AG04450 (cell line): ENCODE data around the gene EHBP1. TPM values are rescaled to one million over a fixed set of nuclear protein-coding genes. Genes with fewer than 3 reads are reported as not detected.

Experiments
- CTCF ChIA-PET: fragments of 300-600, 350-600 bp; formaldehyde crosslinking; extraction: SDS; loops from one replicate; lab custom pipeline; 2022; ENCODE audit warnings: antibody characterized with exemption, inconsistent platforms; lab: Charles Lee
- POLR2A ChIA-PET: fragments of 350-600 bp; formaldehyde crosslinking; extraction: SDS; loops from one replicate; lab custom pipeline; 2021; ENCODE audit warnings: antibody characterized with exemption, inconsistent platforms; lab: Yijun Ruan, JAX
- DNase-seq: peaks from one replicate; pipeline ENCODE4 v3.0.0-alpha.2; 2011; ENCODE audit warnings: low read depth, low spot score
- H3K27ac ChIP-seq: one replicate; pipeline ENCODE4 v1.5.1; 2012; ENCODE audit warnings: low read depth, low read length, control low read depth
- H3K27me3 ChIP-seq: one replicate; pipeline ENCODE4 v1.6.0; 2012; ENCODE audit warnings: low read length; ENCODE audit not compliant: control insufficient read depth, insufficient read depth
- H3K4me3 ChIP-seq: 2 replicates; pipeline ENCODE4 v1.5.1; 2011; ENCODE audit warnings: mild to moderate bottlenecking, low read depth, low read length, control low read depth
- H3K9me3 ChIP-seq: 2 replicates; pipeline ENCODE4 v1.5.1; 2012; ENCODE audit warnings: low read length; ENCODE audit not compliant: control insufficient read depth, insufficient read depth
- polyA plus RNA-seq: library from polyadenylated mRNA; depleted of rRNA; stranded (reverse); fragments of >200 nt; gene quantifications from 2 replicates; pipeline ENCODE4 v1.2.3, GENCODE V29; 2011
- TF ChIP-seq, protein P1 (sequence below): IDR thresholded peaks from 2 replicates; pipeline ENCODE4 v1.5.1; 2011; ENCODE audit warnings: low read depth, low read length, control low read depth, inconsistent platforms

EHBP1 gene
- polyA plus RNA-seq, 1 experiment: 68.6 TPM

DNA sequence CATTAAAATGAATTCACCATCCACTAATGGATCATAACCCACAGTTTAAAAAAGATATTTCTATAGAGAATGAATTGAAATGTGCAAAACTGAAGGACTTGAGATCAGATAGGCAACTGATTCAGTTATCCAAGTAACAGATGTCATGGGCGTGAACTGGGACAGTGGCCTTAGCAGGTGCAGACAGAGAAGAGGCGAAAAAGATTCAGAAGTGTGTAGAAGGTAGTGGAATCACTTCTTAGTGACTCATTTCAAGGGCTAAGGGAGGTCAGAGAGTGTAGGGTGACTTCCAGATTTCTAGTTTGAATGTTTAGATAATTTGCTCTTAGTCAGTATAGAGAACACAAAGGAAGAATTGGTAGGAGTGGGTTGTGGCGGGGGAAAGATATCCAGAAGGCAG is 79.7 kb downstream of the EHBP1 start:
- DNase-seq: peak; percentile 30
- H3K27me3 ChIP-seq: no peaks in the 10 kb centered on the region
- TF ChIP-seq, protein P1, sequence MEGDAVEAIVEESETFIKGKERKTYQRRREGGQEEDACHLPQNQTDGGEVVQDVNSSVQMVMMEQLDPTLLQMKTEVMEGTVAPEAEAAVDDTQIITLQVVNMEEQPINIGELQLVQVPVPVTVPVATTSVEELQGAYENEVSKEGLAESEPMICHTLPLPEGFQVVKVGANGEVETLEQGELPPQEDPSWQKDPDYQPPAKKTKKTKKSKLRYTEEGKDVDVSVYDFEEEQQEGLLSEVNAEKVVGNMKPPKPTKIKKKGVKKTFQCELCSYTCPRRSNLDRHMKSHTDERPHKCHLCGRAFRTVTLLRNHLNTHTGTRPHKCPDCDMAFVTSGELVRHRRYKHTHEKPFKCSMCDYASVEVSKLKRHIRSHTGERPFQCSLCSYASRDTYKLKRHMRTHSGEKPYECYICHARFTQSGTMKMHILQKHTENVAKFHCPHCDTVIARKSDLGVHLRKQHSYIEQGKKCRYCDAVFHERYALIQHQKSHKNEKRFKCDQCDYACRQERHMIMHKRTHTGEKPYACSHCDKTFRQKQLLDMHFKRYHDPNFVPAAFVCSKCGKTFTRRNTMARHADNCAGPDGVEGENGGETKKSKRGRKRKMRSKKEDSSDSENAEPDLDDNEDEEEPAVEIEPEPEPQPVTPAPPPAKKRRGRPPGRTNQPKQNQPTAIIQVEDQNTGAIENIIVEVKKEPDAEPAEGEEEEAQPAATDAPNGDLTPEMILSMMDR: no peak
- H3K4me3 ChIP-seq: no peak overlapping the region
- H3K9me3 ChIP-seq: peaks cover 7% of the 10 kb centered on the region
- ChIA-PET POLR2A (no interaction called here), CTCF (interaction anchor here (1.2 kb wide), 1 partner anchor 10 kb away, joined by 5 read pairs; no protein-coding TSS in a partner anchor)
- H3K27ac ChIP-seq: no peak overlapping the region

DNA sequence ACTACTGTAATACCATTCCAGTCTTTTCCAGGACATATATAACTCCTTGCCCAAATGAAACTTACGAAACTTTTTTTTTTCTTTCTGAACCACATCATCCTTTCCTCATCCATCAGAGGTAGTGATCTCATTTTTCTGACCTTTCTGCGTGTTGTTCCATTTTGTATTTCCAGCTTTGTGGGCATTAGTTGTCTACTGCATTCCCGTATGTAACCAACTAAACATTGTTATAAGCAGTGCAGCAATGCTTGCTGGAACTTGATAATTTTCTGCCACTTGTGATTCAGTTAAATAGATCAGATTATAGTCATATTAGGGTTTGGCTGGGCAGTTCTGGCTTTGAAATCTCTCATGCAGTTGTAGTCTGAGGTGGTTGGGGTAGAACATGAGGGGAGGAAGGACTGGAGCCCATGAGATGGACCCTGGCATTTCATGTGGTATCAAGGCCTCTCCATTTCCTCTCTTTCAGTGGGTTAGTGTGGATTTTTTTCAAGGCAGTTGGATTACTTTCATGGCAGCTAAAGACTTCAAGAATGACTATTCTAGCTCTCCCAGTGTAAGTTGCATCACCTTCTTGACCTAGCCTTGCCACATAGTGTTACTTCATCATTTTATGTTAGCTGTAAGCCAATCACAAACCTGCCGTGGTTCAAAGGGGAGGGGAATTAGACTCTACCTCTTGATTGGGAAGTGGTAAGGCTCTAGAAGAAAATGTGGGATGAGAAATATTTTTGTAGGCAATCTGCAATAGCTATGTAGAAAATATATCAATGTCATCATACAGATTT is 80.5 kb downstream of the EHBP1 start:
- H3K4me3 ChIP-seq: no peak overlapping the region
- TF ChIP-seq, protein P1: no peak
- H3K9me3 ChIP-seq: peaks cover 7% of the 10 kb centered on the region
- peak overlapping the region; percentile 49 for H3K27ac ChIP-seq
- no peaks in the 10 kb centered on the region for H3K27me3 ChIP-seq
- ChIA-PET CTCF (interaction anchor here (0.9 to 2.5 kb wide), 4 partner anchors 329 to 757 kb away, joined by 3 to 14 read pairs (median 9); no protein-coding TSS in a partner anchor), POLR2A (no interaction called here)
- no peak for DNase-seq

DNA sequence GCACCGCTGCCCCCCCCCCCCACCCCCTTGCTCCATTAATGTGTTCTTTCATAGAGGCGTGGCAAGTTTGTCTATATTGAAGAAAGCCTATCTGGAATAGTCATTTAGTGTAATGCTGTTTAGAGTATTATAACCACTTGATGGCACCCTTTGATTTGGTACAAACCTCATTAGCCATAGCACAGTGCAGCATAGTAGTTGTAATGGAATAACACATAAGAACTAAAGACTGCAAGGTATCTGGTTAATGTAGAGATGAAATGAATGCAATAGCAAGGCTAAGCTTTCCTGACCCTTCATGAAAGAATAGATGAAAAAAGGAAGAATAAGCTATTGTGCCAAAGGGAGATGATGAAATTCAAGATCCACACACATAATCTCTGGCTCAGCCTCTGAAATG is 81.9 kb downstream of the EHBP1 start:
- CTCF ChIA-PET: interaction anchor here (0.6 to 2.5 kb wide), 20 partner anchors 9 to 756 kb away, joined by 3 to 14 read pairs (median 4); no protein-coding TSS in a partner anchor
- TF ChIP-seq, protein P1: peak; percentile 38
- H3K27me3 ChIP-seq: no peaks in the 10 kb centered on the region
- POLR2A ChIA-PET: no interaction called here
- H3K9me3 ChIP-seq: peaks cover 7% of the 10 kb centered on the region
- DNase-seq: no peak
- H3K27ac ChIP-seq: no peak overlapping the region
- no peak overlapping the region for H3K4me3 ChIP-seq

DNA sequence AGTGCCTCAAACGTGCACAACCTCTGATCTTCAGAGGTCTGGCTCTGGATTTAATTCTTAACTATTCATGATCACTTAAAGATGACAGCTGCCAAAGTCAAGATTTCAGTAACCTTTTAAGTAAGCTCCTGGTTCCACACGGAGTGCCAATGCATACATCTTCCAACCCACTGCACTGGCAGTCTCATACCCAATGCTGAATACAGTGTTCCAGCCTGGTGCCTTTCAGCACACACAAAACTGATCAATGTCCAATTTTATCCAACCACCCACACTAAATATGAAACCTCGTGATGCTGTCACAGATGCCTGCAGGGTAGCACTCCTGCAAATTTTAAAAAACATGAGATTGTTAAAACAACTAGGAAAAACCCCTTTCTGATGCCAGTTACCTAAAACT is 84.0 kb downstream of the EHBP1 start:
- no peak for DNase-seq
- TF ChIP-seq, protein P1: no peak
- H3K27ac ChIP-seq: no peak overlapping the region
- ChIA-PET POLR2A (no interaction called here), CTCF (interaction anchor here (1.5 kb wide), 1 partner anchor 333 kb away, joined by 7 read pairs; no protein-coding TSS in a partner anchor)
- H3K4me3 ChIP-seq: no peak overlapping the region
- no peaks in the 10 kb centered on the region for H3K27me3 ChIP-seq
- no peaks in the 10 kb centered on the region for H3K9me3 ChIP-seq

DNA sequence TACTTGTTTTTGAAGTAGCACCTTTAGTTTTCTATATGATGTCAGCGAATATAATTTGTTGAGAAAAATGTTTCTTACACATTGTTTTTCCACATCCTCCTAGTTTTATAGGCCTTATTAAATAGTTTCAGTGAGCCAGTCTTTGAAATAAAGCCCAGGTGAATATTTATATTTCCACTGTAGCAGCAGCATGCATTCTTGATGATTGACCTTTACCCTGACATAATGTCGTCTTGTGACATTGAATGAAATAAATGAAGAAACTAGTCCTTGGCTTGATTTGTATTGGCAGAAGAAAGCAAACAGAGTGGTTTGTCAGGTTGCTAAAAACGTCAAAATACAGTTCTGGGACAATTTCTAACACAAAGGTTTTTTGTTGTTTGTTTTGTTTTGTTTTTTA is 84.4 kb downstream of the EHBP1 start:
- Histone ChIP-seq H3K4me3 (no peak overlapping the region), H3K27me3 (no peaks in the 10 kb centered on the region), H3K27ac (no peak overlapping the region), H3K9me3 (no peaks in the 10 kb centered on the region)
- ChIA-PET POLR2A (no interaction called here), CTCF (interaction anchor here (1.1 kb wide), 1 partner anchor 333 kb away, joined by 3 read pairs; no protein-coding TSS in a partner anchor)
- DNase-seq: no peak
- TF ChIP-seq, protein P1: no peak
